VCaP (cell line): Measurements from ENCODE around the gene ZNF211.
A peak's percentile ranks its signal among the peaks of the same experiment; 100 is the strongest.

ENCODE experiments used
- H3K27ac ChIP-seq: fragments of 450-650 bp; 2 replicates; pipeline ENCODE4 v1.5.1; 2017
- CTCF ChIP-seq: fragments of 450-650 bp; conservative IDR thresholded peaks from 2 replicates; pipeline ENCODE4 v1.5.1; 2017; ENCODE audit warnings: mild to moderate bottlenecking, moderate library complexity

Gene ZNF211

GRCh38 chr19:57675881-57676280 is 42.9 kb downstream of the ZNF211 start:
- no peak for TF ChIP-seq CTCF
- H3K27ac ChIP-seq: no peak overlapping the region

DNA sequence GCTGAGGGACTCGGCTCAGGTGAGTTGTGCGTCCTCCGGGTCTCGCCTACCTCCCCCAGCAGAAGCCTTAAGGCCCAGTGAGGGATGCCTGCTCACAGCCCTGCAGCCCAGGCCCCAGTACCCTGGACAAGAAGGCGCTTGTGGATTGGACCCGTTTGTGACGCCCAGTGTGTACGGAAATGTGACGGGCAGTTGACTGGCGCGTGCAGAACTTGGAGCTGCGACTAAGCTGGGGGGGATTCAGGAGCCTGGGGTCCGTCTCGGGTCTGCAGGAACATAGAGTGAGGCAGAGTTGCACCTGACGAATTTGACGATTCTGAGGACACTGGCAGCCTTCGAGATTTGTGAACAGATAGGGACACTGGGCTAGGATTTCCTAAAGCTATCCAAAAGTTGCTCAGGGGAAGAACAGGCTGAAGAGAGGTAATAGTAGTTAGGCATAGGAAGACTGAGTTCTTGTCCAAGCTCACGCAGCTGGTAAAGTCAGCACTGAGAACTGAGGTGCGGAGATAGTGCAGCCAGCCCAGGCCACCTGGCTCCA is 49.3 kb downstream of the ZNF211 start:
- no peak for TF ChIP-seq CTCF
- H3K27ac ChIP-seq: peak overlapping the region; percentile 81

DNA sequence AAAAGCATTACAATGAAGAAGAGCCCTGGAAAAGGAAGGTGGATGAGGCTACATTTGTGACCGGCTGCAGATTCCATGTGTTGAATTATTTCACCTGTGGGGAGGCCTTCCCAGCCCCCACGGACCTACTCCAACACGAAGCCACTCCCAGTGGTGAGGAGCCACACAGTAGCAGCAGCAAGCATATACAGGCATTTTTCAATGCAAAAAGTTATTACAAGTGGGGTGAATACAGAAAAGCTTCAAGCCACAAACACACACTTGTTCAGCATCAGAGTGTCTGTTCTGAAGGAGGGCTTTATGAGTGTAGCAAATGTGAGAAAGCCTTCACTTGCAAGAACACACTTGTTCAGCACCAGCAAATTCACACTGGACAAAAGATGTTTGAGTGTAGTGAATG is 53.8 kb downstream of the ZNF211 start:
- no peak overlapping the region for H3K27ac ChIP-seq
- TF ChIP-seq CTCF: no peak

DNA sequence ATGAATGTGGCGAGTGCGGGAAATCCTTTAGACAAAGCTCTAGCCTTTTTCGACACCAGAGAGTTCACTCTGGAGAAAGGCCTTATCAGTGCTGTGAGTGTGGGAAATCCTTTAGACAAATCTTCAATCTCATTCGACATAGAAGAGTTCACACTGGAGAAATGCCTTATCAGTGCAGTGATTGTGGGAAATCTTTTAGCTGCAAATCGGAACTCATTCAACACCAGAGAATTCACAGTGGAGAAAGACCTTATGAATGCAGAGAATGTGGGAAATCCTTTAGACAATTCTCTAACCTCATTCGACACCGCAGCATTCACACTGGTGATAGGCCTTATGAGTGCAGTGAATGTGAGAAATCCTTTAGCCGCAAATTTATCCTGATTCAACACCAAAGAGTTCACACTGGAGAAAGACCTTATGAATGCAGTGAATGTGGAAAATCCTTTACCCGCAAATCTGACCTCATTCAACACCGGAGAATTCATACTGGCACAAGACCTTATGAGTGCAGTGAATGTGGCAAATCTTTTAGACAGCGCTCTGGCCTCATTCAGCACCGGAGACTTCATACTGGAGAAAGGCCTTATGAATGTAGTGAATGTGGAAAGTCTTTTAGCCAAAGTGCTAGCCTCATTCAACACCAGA is 54.5 kb downstream of the ZNF211 start:
- H3K27ac ChIP-seq: no peak overlapping the region; the same call in 1 of the 2 replicates
- no peak for TF ChIP-seq CTCF

GRCh38 chr19:57688011-57688763 is 55.2 kb downstream of the ZNF211 start:
- TF ChIP-seq CTCF: no peak
- peak overlapping the region; percentile 26 for H3K27ac ChIP-seq

- 0 out of 2 replicates have a peak overlapping the region, but pooled peaks have one; percentile 26 for H3K27ac ChIP-seq
- TF ChIP-seq CTCF: no peak
These were observed 56.8 kb downstream of the ZNF211 start for GRCh38 chr19:57689750-57690149.
